D721Med (cell line): ENCODE data around the gene ACTA2.

Experiments used
- DNase-seq: peaks from one replicate; pipeline ENCODE4 v3.0.0; 2011; ENCODE audit warnings: low spot score; ENCODE audit not compliant: insufficient read length
- FAIRE-seq: peaks from 2 replicates; lab custom pipeline; 2011; peaks lifted over from hg19 to GRCh38; lab: Jason Lieb, UNC
- TF ChIP-seq, protein P1 (sequence below): IDR thresholded peaks from 2 replicates; pipeline ENCODE4 v1.5.1; 2012; ENCODE audit warnings: mild to moderate bottlenecking, control low read depth; ENCODE audit not compliant: insufficient read depth; ENCODE audit errors: missing control alignments

The ACTA2 gene

DNA sequence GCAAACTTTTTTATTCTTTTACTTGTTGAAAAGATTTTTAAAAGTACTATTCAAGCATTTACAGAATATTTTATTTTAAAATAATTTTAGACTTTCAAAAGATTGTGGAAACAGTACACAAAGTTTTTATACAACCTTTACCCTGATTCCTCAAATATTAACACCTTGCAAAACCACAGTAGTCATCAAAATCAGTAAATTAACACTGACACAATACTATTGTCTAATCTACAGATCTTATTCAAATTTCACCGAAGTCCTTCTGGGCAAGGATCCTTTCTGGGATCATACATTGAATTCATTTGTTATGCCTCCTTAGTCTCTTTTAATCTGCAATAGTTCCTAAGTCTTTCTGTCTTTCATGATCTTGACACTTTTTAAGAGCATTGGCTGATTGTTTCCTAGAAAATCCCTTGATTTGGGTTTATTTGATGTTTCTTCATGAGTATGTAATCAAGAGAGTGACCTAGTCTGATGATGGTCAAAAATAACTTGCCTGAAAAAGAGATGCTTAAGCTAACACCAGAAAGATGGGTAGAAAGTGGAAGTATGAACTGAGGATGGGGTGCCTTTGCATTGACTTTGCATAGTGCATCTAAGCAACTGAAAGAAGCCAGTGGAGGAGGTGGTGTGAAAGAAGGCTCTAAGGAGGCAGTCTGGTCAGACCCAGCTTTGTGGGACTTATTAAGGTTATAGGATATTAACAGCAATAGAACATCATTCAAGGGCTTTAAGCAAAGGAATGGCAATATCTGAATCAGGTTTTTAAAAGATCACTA lies 62.8 kb downstream of the ACTA2 start:
- DNase-seq (no peak), FAIRE-seq (no peak)

DNA sequence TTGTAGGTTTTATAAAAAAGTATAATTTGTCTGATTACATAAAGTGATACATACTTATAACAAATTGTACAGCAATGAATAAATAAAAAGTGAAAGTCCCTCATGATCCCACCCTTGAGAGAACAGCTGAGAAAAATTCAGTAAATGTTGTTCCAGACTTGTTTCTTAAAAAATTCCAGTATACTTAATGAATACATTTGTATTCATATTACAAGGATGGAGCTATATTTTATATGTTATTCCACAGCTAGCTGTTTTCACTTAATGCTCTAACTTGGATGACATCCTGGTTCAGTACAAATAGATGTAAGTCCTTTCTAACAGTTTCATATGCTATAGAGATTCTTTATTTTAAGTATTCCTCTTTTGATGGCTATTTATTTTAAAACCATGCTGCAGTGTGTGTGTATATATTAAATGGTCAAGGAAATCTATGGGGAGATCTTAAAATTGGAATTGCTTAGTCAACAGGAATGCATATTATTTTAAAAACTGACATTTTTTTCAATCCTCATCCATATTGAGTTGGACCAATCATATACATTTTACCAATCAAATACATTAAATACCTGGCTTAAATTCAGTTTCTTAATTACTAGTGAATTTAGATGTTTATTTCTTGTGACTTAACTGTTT lies 63.6 kb downstream of the ACTA2 start:
- FAIRE-seq (no peak), DNase-seq (no peak)
- TF ChIP-seq, protein P1, sequence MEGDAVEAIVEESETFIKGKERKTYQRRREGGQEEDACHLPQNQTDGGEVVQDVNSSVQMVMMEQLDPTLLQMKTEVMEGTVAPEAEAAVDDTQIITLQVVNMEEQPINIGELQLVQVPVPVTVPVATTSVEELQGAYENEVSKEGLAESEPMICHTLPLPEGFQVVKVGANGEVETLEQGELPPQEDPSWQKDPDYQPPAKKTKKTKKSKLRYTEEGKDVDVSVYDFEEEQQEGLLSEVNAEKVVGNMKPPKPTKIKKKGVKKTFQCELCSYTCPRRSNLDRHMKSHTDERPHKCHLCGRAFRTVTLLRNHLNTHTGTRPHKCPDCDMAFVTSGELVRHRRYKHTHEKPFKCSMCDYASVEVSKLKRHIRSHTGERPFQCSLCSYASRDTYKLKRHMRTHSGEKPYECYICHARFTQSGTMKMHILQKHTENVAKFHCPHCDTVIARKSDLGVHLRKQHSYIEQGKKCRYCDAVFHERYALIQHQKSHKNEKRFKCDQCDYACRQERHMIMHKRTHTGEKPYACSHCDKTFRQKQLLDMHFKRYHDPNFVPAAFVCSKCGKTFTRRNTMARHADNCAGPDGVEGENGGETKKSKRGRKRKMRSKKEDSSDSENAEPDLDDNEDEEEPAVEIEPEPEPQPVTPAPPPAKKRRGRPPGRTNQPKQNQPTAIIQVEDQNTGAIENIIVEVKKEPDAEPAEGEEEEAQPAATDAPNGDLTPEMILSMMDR, result no peak

More for the DNA sequence above, 62.8 kb downstream of the ACTA2 start:
- TF ChIP-seq, protein P1, result no peak

DNA sequence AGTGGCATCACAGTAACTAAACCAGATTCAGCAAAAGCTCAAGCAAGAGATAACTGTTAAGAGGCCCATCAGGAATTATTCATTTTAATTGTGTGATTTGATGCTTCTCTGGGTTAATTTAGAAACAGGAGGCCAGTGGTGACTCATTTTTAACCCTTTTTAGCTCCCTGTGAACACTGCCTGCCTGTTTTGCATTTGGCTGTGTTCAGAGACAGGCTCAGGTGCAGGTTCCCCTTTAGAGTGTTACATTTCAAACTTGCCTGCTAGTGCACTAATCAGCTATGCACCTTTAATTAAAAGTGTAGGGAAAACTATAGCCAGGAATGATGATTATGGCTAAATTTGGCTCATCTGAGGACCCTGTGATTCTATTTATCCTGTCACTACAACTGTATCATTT lies 66.0 kb downstream of the ACTA2 start:
- no peak for FAIRE-seq
- DNase-seq, result no peak

More for the DNA sequence above, 66.0 kb downstream of the ACTA2 start:
- TF ChIP-seq, protein P1, result no peak
